Measurements from ENCODE around the gene HOXC4.

GRCh38 chr12:54047964-54048303 is 5.7 kb upstream of the HOXC4 start:
- TF ChIP-seq CTCF (IDR thresholded peaks at IDR 0.05) (no peak), POLR2A (IDR thresholded peaks at IDR 0.05) (no peak)
